Measurements from ENCODE around the gene STRADB. TPM values are rescaled to one million over a fixed set of nuclear protein-coding genes. Genes with fewer than 3 reads are reported as not detected.
"Not testable (repeated sequence)": the region's sequence is repeated elsewhere in the genome, so short reads cannot be mapped to it uniquely, and the experiment has no call there.

Gene STRADB
- polyA plus RNA-seq, 1 donor from 2014 or later = 74.8 TPM

DNA sequence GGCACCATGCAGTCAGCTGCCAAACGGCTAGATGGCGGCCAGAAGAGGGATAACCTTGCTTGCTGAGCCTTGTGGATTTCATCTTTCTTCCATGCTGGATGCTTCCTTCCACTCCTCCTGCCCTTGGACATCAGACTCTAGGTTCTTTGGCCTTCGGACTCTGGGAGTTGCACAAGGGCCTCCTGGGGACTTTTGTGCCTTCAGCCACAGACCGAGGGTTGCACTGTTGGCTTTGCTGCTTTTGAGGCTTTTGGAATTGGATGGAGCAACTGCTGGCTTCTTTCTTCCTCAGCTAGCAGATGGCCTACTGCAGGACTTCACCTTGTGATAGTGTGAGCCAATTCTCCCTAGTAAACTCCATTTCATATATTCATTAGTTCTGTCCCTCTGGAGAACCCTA lies 31.0 kb downstream of the STRADB start:
- no peak overlapping the region for H3K4me3 ChIP-seq (ENCODE audit: low read length)
- no peaks in the 10 kb centered on the region for H3K36me3 ChIP-seq (ENCODE audit: insufficient read depth, low read length)
- no peak overlapping the region for H3K9ac ChIP-seq (ENCODE audit: low read length)
- H3K27me3 ChIP-seq (ENCODE audit: insufficient read depth, low read depth, low read length) = no peaks in the 10 kb centered on the region
- no peaks in the 10 kb centered on the region for H3K9me3 ChIP-seq (ENCODE audit: low read length)
- H3K4me2 ChIP-seq (ENCODE audit: low read length) = no peak overlapping the region
- TF ChIP-seq POLR2AphosphoS5 (IDR thresholded peaks at IDR 0.05) = no peak
- TF ChIP-seq MXI1 (conservative IDR thresholded peaks at IDR 0.05; ENCODE audit: poor library complexity, severe bottlenecking) = no peak
- no peak for TF ChIP-seq EZH2 (IDR thresholded peaks at IDR 0.05; ENCODE audit: borderline replicate concordance, insufficient read depth, low read length, poor library complexity, severe bottlenecking)
- TF ChIP-seq EP300 (conservative IDR thresholded peaks at IDR 0.05; ENCODE audit: poor library complexity, severe bottlenecking) = no peak
- TF ChIP-seq RAD21 (conservative IDR thresholded peaks at IDR 0.05) = no peak
- no peaks in the 10 kb centered on the region for H3K79me2 ChIP-seq (replicated peaks; ENCODE audit: insufficient read depth, low read length)
- H4K20me1 ChIP-seq (ENCODE audit: insufficient read depth) = no peaks in the 10 kb centered on the region
- no peaks in the 10 kb centered on the region for H3K9me2 ChIP-seq (ENCODE audit: insufficient read depth, low read length)
- no peak overlapping the region for H2AFZ ChIP-seq (ENCODE audit: low read depth, low read length)
- no peaks in the 10 kb centered on the region for H3F3A ChIP-seq (ENCODE audit: insufficient read depth, low read length, poor library complexity, severe bottlenecking)
- no peak overlapping the region for H3K27ac ChIP-seq (ENCODE audit: low read length)

GRCh38 chr2:201483342-201483741 lies 31.8 kb downstream of the STRADB start:
- no peaks in the 10 kb centered on the region for H3K36me3 ChIP-seq (ENCODE audit: insufficient read depth, low read length)
- H3K9me2 ChIP-seq (ENCODE audit: insufficient read depth, low read length) = no peaks in the 10 kb centered on the region
- H3K27me3 ChIP-seq (ENCODE audit: insufficient read depth, low read depth, low read length) = no peaks in the 10 kb centered on the region
- H3K9ac ChIP-seq (ENCODE audit: low read length) = no peak overlapping the region
- H3K27ac ChIP-seq (ENCODE audit: low read length) = no peak overlapping the region
- no peak overlapping the region for H3K4me2 ChIP-seq (ENCODE audit: low read length)
- TF ChIP-seq MXI1 (conservative IDR thresholded peaks at IDR 0.05; ENCODE audit: poor library complexity, severe bottlenecking) (no peak), EZH2 (IDR thresholded peaks at IDR 0.05; ENCODE audit: borderline replicate concordance, insufficient read depth, low read length, poor library complexity, severe bottlenecking) (no peak), TAF1 (IDR thresholded peaks at IDR 0.05; ENCODE audit: low read depth) (no peak), RAD21 (conservative IDR thresholded peaks at IDR 0.05) (no peak), REST (IDR thresholded peaks at IDR 0.05; ENCODE audit: borderline replicate concordance) (no peak), SMC3 (conservative IDR thresholded peaks at IDR 0.05; ENCODE audit: poor library complexity) (no peak), EP300 (conservative IDR thresholded peaks at IDR 0.05; ENCODE audit: poor library complexity, severe bottlenecking) (no peak), POLR2AphosphoS5 (IDR thresholded peaks at IDR 0.05) (no peak), CTCF (IDR thresholded peaks at IDR 0.05; ENCODE audit: poor library complexity, severe bottlenecking) (no peak)
- H3K4me3 ChIP-seq (ENCODE audit: low read length) = no peak overlapping the region
- H3K9me3 ChIP-seq (ENCODE audit: low read length) = no peaks in the 10 kb centered on the region
- H4K20me1 ChIP-seq (ENCODE audit: insufficient read depth) = no peaks in the 10 kb centered on the region
- no peaks in the 10 kb centered on the region for H3F3A ChIP-seq (ENCODE audit: insufficient read depth, low read length, poor library complexity, severe bottlenecking)
- H3K79me2 ChIP-seq (replicated peaks; ENCODE audit: insufficient read depth, low read length) = no peaks in the 10 kb centered on the region
- no peak overlapping the region for H2AFZ ChIP-seq (ENCODE audit: low read depth, low read length)

DNA sequence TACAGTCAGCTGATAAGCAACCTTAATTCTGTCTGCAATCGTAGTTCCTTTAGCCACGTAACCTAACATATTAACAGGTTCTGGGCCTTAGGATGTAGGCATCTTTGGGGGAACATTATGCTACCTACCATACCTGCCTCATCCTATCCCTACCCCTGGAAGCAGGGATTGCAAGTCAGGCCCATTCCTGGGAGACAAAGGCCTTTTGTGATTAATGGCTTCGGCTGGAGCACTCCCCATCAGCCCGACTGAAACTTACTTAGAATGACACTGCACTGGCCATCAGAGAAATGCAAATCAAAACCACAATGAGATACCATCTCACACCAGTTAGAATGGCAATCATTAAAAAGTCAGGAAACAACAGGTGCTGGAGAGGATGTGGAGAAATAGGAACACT lies 32.2 kb downstream of the STRADB start:
- H3K27me3 ChIP-seq (ENCODE audit: insufficient read depth, low read depth, low read length); H3K4me2 ChIP-seq (ENCODE audit: low read length); H3F3A ChIP-seq (ENCODE audit: insufficient read depth, low read length, poor library complexity, severe bottlenecking); H3K9ac ChIP-seq (ENCODE audit: low read length); H3K79me2 ChIP-seq (replicated peaks; ENCODE audit: insufficient read depth, low read length); H3K9me2 ChIP-seq (ENCODE audit: insufficient read depth, low read length); H3K9me3 ChIP-seq (ENCODE audit: low read length); H3K36me3 ChIP-seq (ENCODE audit: insufficient read depth, low read length); H4K20me1 ChIP-seq (ENCODE audit: insufficient read depth); H2AFZ ChIP-seq (ENCODE audit: low read depth, low read length); H3K27ac ChIP-seq (ENCODE audit: low read length); H3K4me3 ChIP-seq (ENCODE audit: low read length): not testable (repeated sequence)

Measured in neural cell (in vitro differentiated cells).